Right atrium auricular region (tissue), 2 donors: ENCODE data around the gene NPR2. TPM values are rescaled to one million over a fixed set of nuclear protein-coding genes. Genes with fewer than 3 reads are reported as not detected.

Experiments used
- DNase-seq: peaks from one replicate; pipeline ENCODE4 v3.0.0-alpha.2; 2019; ENCODE audit warnings: low spot score
- H3K27ac ChIP-seq, 2 donors: fragments of 200-600 bp; sonication (generic); 1 replicate in 1 of 2; 2 replicates in 1 of 2; pipeline ENCODE4 v1.5.1; 2016 to 2019
- H3K27me3 ChIP-seq, 2 donors: fragments of 200-600 bp; sonication (generic); one replicate each; pipeline versions ENCODE4 v1.5.1 to v1.6.0; 2017 to 2019
- H3K36me3 ChIP-seq: fragments of 200-600 bp; sonication (generic); one replicate; pipeline ENCODE4 v1.5.1; 2016
- H3K4me1 ChIP-seq, 2 donors: fragments of 200-600 bp; sonication (generic); one replicate each; pipeline versions ENCODE4 v1.5.1 to v1.6.0; 2017 to 2019
- H3K4me3 ChIP-seq, 2 donors: fragments of 200-600 bp; sonication (generic); 1 replicate in 1 of 2; 2 replicates in 1 of 2; pipeline ENCODE4 v1.5.1; 2017 to 2019; ENCODE audit warnings: mild to moderate bottlenecking in 1 of 2, moderate library complexity in 1 of 2
- H3K9me3 ChIP-seq, 2 donors: fragments of 200-600 bp; sonication (generic); one replicate each; pipeline ENCODE4 v1.5.1; 2019
- CTCF ChIP-seq, 2 donors: fragments of 200-600 bp; sonication (generic); IDR thresholded peaks; one replicate each; pipeline ENCODE4 v1.5.1; 2019; ENCODE audit warnings: antibody characterized with exemption in 2 of 2
- total RNA-seq, 2 donors: library from RNA; depleted of rRNA; stranded (reverse); fragments of >200 nt; gene quantifications; one replicate each; pipeline ENCODE4 v1.1.0, GENCODE V29; 2016

Gene NPR2
- total RNA-seq, 2 donors from 2014 or later, result 17.7 to 27.2 TPM

GRCh38 chr9:35757892-35758275 lies 33.5 kb upstream of the NPR2 start:
- TF ChIP-seq CTCF (IDR thresholded peaks at IDR 0.05), result no peak
- Histone ChIP-seq H3K4me1 (peaks cover 0 to 44% of the 10 kb centered on the region in 2 donors), H3K27ac (peak overlapping the region; percentile 90 to 95)

GRCh38 chr9:35758475-35759050 lies 32.8 kb upstream of the NPR2 start:
- H3K27me3 ChIP-seq, result no peaks in the 10 kb centered on the region
- DNase-seq, result no peak
- H3K27ac ChIP-seq, result peak overlapping the region; percentile 90 to 95
- no peak for TF ChIP-seq CTCF (IDR thresholded peaks at IDR 0.05)
- no peaks in the 10 kb centered on the region for H3K9me3 ChIP-seq
- peaks cover 7% of the 10 kb centered on the region for H3K36me3 ChIP-seq
- no peak overlapping the region for H3K4me3 ChIP-seq
- peaks cover 0 to 44% of the 10 kb centered on the region in 2 donors for H3K4me1 ChIP-seq

More at GRCh38 chr9:35757892-35758275, 33.5 kb upstream of the NPR2 start:
- no peak for DNase-seq
- Histone ChIP-seq H3K36me3 (peaks cover 14% of the 10 kb centered on the region), H3K27me3 (no peaks in the 10 kb centered on the region), H3K9me3 (no peaks in the 10 kb centered on the region), H3K4me3 (peak overlapping the region in 1 of 2 donors; percentile 61)

- Histone ChIP-seq H3K4me3 (no peak overlapping the region), H3K27me3 (no peaks in the 10 kb centered on the region), H3K4me1 (peaks cover 0 to 44% of the 10 kb centered on the region in 2 donors), H3K36me3 (no peaks in the 10 kb centered on the region), H3K27ac (no peak overlapping the region), H3K9me3 (no peaks in the 10 kb centered on the region)
- no peak for DNase-seq
- TF ChIP-seq CTCF (IDR thresholded peaks at IDR 0.05), result no peak
Measured at GRCh38 chr9:35759795-35760194, 31.6 kb upstream of the NPR2 start.

- H3K27me3 ChIP-seq, result no peaks in the 10 kb centered on the region
- no peak overlapping the region for H3K4me3 ChIP-seq
- H3K4me1 ChIP-seq, result peaks cover 0 to 44% of the 10 kb centered on the region in 2 donors
- H3K9me3 ChIP-seq, result no peaks in the 10 kb centered on the region
- no peak overlapping the region for H3K27ac ChIP-seq
- no peak for DNase-seq
- H3K36me3 ChIP-seq, result no peaks in the 10 kb centered on the region
- TF ChIP-seq CTCF (IDR thresholded peaks at IDR 0.05), result no peak
Measured at GRCh38 chr9:35760651-35761050, 30.7 kb upstream of the NPR2 start.

GRCh38 chr9:35763181-35763580 lies 28.2 kb upstream of the NPR2 start:
- no peak overlapping the region for H3K4me3 ChIP-seq
- H3K27me3 ChIP-seq, result no peaks in the 10 kb centered on the region
- no peaks in the 10 kb centered on the region for H3K36me3 ChIP-seq
- DNase-seq, result no peak
- no peak for TF ChIP-seq CTCF (IDR thresholded peaks at IDR 0.05)
- no peak overlapping the region for H3K27ac ChIP-seq
- H3K9me3 ChIP-seq, result no peaks in the 10 kb centered on the region
- H3K4me1 ChIP-seq, result peaks cover 0 to 21% of the 10 kb centered on the region in 2 donors

GRCh38 chr9:35763803-35764202 lies 27.6 kb upstream of the NPR2 start:
- H3K4me3 ChIP-seq, result no peak overlapping the region
- H3K27ac ChIP-seq, result no peak overlapping the region
- peaks cover 0 to 16% of the 10 kb centered on the region in 2 donors for H3K4me1 ChIP-seq
- no peaks in the 10 kb centered on the region for H3K9me3 ChIP-seq
- no peak for TF ChIP-seq CTCF (IDR thresholded peaks at IDR 0.05)
- DNase-seq, result no peak
- H3K36me3 ChIP-seq, result no peaks in the 10 kb centered on the region
- H3K27me3 ChIP-seq, result no peaks in the 10 kb centered on the region
